GM12874 (cell line): ENCODE data around the gene TMEM143.

ENCODE experiments used
- TF ChIP-seq, protein P1 (sequence below): IDR thresholded peaks from 2 replicates; pipeline ENCODE4 v1.5.1; 2011; ENCODE audit warnings: low read depth, mild to moderate bottlenecking, control low read depth, low read length, moderate library complexity; ENCODE audit not compliant: insufficient read depth

Gene TMEM143

GRCh38 chr19:48332351-48332661, 31.4 kb downstream of the TMEM143 start:
- TF ChIP-seq, protein P1, sequence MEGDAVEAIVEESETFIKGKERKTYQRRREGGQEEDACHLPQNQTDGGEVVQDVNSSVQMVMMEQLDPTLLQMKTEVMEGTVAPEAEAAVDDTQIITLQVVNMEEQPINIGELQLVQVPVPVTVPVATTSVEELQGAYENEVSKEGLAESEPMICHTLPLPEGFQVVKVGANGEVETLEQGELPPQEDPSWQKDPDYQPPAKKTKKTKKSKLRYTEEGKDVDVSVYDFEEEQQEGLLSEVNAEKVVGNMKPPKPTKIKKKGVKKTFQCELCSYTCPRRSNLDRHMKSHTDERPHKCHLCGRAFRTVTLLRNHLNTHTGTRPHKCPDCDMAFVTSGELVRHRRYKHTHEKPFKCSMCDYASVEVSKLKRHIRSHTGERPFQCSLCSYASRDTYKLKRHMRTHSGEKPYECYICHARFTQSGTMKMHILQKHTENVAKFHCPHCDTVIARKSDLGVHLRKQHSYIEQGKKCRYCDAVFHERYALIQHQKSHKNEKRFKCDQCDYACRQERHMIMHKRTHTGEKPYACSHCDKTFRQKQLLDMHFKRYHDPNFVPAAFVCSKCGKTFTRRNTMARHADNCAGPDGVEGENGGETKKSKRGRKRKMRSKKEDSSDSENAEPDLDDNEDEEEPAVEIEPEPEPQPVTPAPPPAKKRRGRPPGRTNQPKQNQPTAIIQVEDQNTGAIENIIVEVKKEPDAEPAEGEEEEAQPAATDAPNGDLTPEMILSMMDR, result no peak

GRCh38 chr19:48330012-48330681, 33.6 kb downstream of the TMEM143 start:
- TF ChIP-seq, protein P1, result no peak

- TF ChIP-seq, protein P1, result no peak
Measured at GRCh38 chr19:48329167-48329891, 34.4 kb downstream of the TMEM143 start.

DNA sequence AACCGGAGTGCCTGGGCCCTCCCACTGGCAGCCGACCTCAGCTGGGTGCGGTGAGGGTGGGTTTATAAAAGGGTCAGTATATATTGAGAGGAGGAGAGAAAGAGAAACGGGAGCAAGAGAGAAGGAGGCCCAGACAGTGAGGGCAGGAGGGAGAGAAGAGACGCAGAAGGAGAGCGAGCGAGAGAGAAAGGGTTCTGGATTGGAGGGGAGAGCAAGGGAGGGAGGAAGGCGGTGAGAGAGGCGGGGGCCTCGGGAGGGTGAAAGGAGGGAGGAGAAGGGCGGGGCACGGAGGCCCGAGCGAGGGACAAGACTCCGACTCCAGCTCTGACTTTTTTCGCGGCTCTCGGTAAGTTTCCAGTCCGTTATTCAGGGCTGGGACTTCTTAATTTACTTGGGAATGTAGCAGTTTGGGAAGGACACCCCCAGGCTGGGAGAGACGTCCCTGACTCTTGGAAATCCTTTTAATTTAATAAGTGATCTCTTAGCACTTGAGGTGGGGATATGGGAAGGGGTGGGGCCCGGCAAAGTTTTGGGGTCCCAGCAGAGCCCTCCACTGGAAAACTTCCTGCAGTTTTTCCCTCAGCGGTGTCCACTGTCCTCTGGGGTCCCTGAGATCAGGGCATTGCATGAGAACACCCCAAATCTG, 38.4 kb downstream of the TMEM143 start, which contains the start of gene EMP3:
Gene EMP3, plus strand, starts transcription at position 288 of the 646 bp plus-strand sequence. CDS start 1,293 bp downstream, outside the sequence.
- TF ChIP-seq, protein P1, result no peak

DNA sequence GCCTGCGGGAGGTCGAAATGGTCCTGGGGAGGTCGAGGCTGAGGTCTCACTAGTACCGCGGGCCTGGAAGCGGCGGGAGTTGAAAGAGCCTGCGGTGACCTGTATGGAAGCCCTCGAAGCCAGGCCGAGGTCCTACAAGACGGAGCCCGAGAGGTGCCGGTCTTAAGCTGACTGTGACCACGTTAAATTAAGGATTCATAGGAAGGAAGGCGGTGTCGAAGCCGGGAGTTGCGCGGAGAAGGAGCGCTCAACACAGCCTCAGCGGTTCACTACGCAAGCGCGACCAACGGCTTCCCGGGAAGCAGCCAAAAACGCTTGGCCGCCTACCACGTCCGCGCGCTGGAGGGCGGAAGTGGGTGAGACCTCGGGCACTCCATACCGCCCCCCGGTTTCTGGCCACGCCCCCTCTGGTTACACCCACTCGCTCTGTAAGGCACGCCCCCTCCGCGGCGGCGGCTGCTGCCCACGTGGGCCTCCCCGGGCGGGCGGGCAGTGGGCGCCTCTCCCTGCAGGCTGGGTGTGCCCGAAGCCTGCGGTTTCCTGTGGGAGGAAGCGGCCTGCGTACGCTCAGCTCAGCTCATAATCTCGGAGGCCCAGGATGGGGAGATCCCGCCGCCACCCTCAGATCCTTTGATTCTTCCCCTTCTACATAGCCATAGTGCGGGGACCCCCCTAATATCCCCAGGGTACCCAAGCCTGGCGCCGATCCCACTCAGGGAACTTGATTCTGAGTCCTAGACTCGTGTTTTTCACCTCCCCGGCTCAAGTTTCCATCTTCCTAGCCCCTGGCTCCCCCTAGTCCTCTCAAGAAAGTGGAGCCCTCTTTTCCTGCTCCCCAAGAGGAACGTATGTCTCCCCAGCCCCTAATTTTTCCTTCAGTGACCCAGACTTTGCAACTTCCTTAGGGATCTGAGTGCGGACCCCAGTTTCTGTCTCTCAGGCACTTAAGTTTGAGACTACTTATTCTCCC, 41.8 kb downstream of the TMEM143 start:
- TF ChIP-seq, protein P1, result no peak

- TF ChIP-seq, protein P1, result no peak
Measured at GRCh38 chr19:48321372-48321621, 42.4 kb downstream of the TMEM143 start.
